GM12801 (cell line): ENCODE data around the gene BROX.

Experiments
- CTCF ChIP-seq: IDR thresholded peaks from one replicate; pipeline ENCODE4 v1.5.1; 2011; ENCODE audit warnings: control low read depth; ENCODE audit not compliant: insufficient read length; ENCODE audit errors: extremely low read depth

The BROX gene

GRCh38 chr1:222769971-222770620 is 57.7 kb downstream of the BROX start:
- no peak for TF ChIP-seq CTCF

GRCh38 chr1:222772996-222773379 is 60.6 kb downstream of the BROX start:
- TF ChIP-seq CTCF, result no peak

- no peak for TF ChIP-seq CTCF
Measured at GRCh38 chr1:222777463-222777862, 65.1 kb downstream of the BROX start.

- no peak for TF ChIP-seq CTCF
Measured at GRCh38 chr1:222777977-222778376, 65.6 kb downstream of the BROX start.

GRCh38 chr1:222781251-222781650 is 68.9 kb downstream of the BROX start:
- no peak for TF ChIP-seq CTCF

- no peak for TF ChIP-seq CTCF
Measured at GRCh38 chr1:222783051-222783450, 70.7 kb downstream of the BROX start.

GRCh38 chr1:222784371-222784770 is 72.0 kb downstream of the BROX start:
- no peak for TF ChIP-seq CTCF
